Measurements from ENCODE around the gene ENAH.

The ENAH gene

GRCh38 chr1:225485226-225485625 is 167.7 kb downstream of the ENAH start:
- Histone ChIP-seq H3K4me3 (ENCODE audit: low read length, poor library complexity, severe bottlenecking) (no peak overlapping the region), H3K36me3 (ENCODE audit: insufficient read depth, low read length) (no peaks in the 10 kb centered on the region), H3K9me2 (replicated peaks; ENCODE audit: low read depth, low read length) (no peaks in the 10 kb centered on the region), H3F3A (ENCODE audit: low read depth) (no peaks in the 10 kb centered on the region), H3K27me3 (ENCODE audit: insufficient read depth, low read length, poor library complexity, severe bottlenecking) (no peaks in the 10 kb centered on the region), H3K79me2 (ENCODE audit: insufficient read depth, low read length) (no peaks in the 10 kb centered on the region), H2AFZ (ENCODE audit: low read length) (no peak overlapping the region), H3K9me3 (ENCODE audit: insufficient read depth, low read depth, low read length) (no peaks in the 10 kb centered on the region), H3K4me2 (ENCODE audit: low read depth, low read length, poor library complexity, severe bottlenecking) (no peak overlapping the region), H3K9ac (ENCODE audit: low read depth, low read length, poor library complexity, severe bottlenecking) (no peak overlapping the region), H3K4me1 (ENCODE audit: insufficient read depth, low read length, poor library complexity, severe bottlenecking) (no peaks in the 10 kb centered on the region), H4K20me1 (ENCODE audit: insufficient read depth, low read length, poor library complexity, severe bottlenecking) (no peaks in the 10 kb centered on the region)
- TF ChIP-seq EZH2phosphoT487 (IDR thresholded peaks at IDR 0.05; ENCODE audit: borderline replicate concordance), result no peak
- no peak for TF ChIP-seq CTCF (conservative IDR thresholded peaks at IDR 0.05; ENCODE audit: low read length)

GRCh38 chr1:225484657-225485214 is 168.2 kb downstream of the ENAH start:
- no peak overlapping the region for H3K4me3 ChIP-seq (ENCODE audit: low read length, poor library complexity, severe bottlenecking)
- H3F3A ChIP-seq (ENCODE audit: low read depth), result no peaks in the 10 kb centered on the region
- H3K9me2 ChIP-seq (replicated peaks; ENCODE audit: low read depth, low read length), result no peaks in the 10 kb centered on the region
- no peak overlapping the region for H3K9ac ChIP-seq (ENCODE audit: low read depth, low read length, poor library complexity, severe bottlenecking)
- no peaks in the 10 kb centered on the region for H3K4me1 ChIP-seq (ENCODE audit: insufficient read depth, low read length, poor library complexity, severe bottlenecking)
- H3K4me2 ChIP-seq (ENCODE audit: low read depth, low read length, poor library complexity, severe bottlenecking), result no peak overlapping the region
- H2AFZ ChIP-seq (ENCODE audit: low read length), result no peak overlapping the region
- H4K20me1 ChIP-seq (ENCODE audit: insufficient read depth, low read length, poor library complexity, severe bottlenecking), result no peaks in the 10 kb centered on the region
- H3K79me2 ChIP-seq (ENCODE audit: insufficient read depth, low read length), result no peaks in the 10 kb centered on the region
- no peaks in the 10 kb centered on the region for H3K27me3 ChIP-seq (ENCODE audit: insufficient read depth, low read length, poor library complexity, severe bottlenecking)
- H3K36me3 ChIP-seq (ENCODE audit: insufficient read depth, low read length), result no peaks in the 10 kb centered on the region
- H3K9me3 ChIP-seq (ENCODE audit: insufficient read depth, low read depth, low read length), result no peaks in the 10 kb centered on the region
- TF ChIP-seq EZH2phosphoT487 (IDR thresholded peaks at IDR 0.05; ENCODE audit: borderline replicate concordance), result no peak
- no peak for TF ChIP-seq CTCF (conservative IDR thresholded peaks at IDR 0.05; ENCODE audit: low read length)

- Histone ChIP-seq H3K9me3 (ENCODE audit: insufficient read depth, low read depth, low read length) (no peaks in the 10 kb centered on the region), H3K4me1 (ENCODE audit: insufficient read depth, low read length, poor library complexity, severe bottlenecking) (no peaks in the 10 kb centered on the region), H3K27me3 (ENCODE audit: insufficient read depth, low read length, poor library complexity, severe bottlenecking) (no peaks in the 10 kb centered on the region), H2AFZ (ENCODE audit: low read length) (no peak overlapping the region), H3K4me3 (ENCODE audit: low read length, poor library complexity, severe bottlenecking) (no peak overlapping the region), H4K20me1 (ENCODE audit: insufficient read depth, low read length, poor library complexity, severe bottlenecking) (no peaks in the 10 kb centered on the region), H3K9ac (ENCODE audit: low read depth, low read length, poor library complexity, severe bottlenecking) (no peak overlapping the region), H3K9me2 (replicated peaks; ENCODE audit: low read depth, low read length) (no peaks in the 10 kb centered on the region), H3K4me2 (ENCODE audit: low read depth, low read length, poor library complexity, severe bottlenecking) (no peak overlapping the region), H3K36me3 (ENCODE audit: insufficient read depth, low read length) (no peaks in the 10 kb centered on the region), H3F3A (ENCODE audit: low read depth) (no peaks in the 10 kb centered on the region), H3K79me2 (ENCODE audit: insufficient read depth, low read length) (no peaks in the 10 kb centered on the region)
- TF ChIP-seq EZH2phosphoT487 (IDR thresholded peaks at IDR 0.05; ENCODE audit: borderline replicate concordance) (no peak), CTCF (conservative IDR thresholded peaks at IDR 0.05; ENCODE audit: low read length) (no peak)
These were observed 168.9 kb downstream of the ENAH start for GRCh38 chr1:225483818-225484656.
